ENCODE measurements around the gene UNC13D.

Gene UNC13D

DNA sequence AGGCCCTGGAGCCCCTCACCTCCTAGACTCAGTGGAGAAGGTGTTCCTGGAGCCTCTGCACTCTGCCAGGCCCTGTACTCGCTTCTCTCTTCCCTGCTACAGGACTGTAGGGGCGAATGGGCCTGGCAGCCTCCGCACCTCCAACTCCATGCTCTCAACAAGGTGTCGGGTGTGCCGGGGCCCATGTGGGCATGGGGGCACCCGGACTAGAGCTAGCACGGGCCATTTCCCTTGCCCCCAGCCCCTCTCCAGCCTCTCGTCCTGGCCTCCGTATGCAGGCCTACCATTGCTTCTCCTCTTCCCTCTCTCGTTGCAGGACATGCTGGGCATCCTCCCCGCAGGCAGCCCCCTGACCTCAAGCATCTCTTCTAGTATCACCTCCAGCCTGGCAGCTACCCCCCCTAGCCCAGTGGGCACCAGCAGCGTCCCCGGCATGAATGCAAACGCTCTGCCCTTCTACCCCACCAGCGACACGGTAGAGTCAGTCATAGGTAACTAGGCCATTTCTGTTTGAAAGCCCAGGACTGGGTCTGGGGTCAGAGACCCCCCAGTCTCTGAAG, 25.8 kb downstream of the UNC13D start:
- no peak overlapping the region for H3K27ac ChIP-seq
- TF ChIP-seq, protein P1, sequence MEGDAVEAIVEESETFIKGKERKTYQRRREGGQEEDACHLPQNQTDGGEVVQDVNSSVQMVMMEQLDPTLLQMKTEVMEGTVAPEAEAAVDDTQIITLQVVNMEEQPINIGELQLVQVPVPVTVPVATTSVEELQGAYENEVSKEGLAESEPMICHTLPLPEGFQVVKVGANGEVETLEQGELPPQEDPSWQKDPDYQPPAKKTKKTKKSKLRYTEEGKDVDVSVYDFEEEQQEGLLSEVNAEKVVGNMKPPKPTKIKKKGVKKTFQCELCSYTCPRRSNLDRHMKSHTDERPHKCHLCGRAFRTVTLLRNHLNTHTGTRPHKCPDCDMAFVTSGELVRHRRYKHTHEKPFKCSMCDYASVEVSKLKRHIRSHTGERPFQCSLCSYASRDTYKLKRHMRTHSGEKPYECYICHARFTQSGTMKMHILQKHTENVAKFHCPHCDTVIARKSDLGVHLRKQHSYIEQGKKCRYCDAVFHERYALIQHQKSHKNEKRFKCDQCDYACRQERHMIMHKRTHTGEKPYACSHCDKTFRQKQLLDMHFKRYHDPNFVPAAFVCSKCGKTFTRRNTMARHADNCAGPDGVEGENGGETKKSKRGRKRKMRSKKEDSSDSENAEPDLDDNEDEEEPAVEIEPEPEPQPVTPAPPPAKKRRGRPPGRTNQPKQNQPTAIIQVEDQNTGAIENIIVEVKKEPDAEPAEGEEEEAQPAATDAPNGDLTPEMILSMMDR (IDR thresholded peaks at IDR 0.05; ENCODE audit: low read depth, low read length) = no peak
- peaks cover 95% of the 10 kb centered on the region for H3K36me3 ChIP-seq
- no peaks in the 10 kb centered on the region for H3K27me3 ChIP-seq (ENCODE audit: insufficient read depth, low read depth, severe bottlenecking)
- peak; percentile 8 for DNase-seq
- no peaks in the 10 kb centered on the region for H3K9me3 ChIP-seq (ENCODE audit: severe bottlenecking)
- H3K4me3 ChIP-seq (ENCODE audit: low read depth, low read length) = no peak overlapping the region

DNA sequence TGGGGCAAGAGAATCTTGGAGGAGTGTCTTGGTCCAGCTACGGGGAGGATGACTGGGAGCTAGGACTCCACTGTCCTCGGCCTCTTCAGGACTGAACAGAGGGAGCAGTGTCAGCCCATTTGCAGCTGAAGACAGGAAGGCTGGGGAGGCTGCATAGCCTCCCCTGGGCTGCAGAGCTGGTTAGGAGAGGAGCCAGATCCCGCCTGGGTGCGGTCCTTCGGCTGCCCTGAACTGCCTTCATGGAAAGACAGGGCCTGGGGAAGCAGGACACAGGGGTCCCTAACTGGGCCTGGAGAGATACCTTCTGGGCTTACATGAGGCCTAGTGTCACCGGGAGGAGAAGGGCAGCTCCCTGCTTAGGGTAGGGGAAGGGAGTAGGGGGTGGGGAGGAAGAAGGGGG, 26.6 kb downstream of the UNC13D start:
- no peak for DNase-seq
- Histone ChIP-seq H3K36me3 (peaks cover 95% of the 10 kb centered on the region), H3K27ac (no peak overlapping the region), H3K4me3 (ENCODE audit: low read depth, low read length) (no peak overlapping the region), H3K9me3 (ENCODE audit: severe bottlenecking) (no peaks in the 10 kb centered on the region), H3K27me3 (ENCODE audit: insufficient read depth, low read depth, severe bottlenecking) (no peaks in the 10 kb centered on the region)
- TF ChIP-seq, protein P1 (IDR thresholded peaks at IDR 0.05; ENCODE audit: low read depth, low read length) = no peak

DNA sequence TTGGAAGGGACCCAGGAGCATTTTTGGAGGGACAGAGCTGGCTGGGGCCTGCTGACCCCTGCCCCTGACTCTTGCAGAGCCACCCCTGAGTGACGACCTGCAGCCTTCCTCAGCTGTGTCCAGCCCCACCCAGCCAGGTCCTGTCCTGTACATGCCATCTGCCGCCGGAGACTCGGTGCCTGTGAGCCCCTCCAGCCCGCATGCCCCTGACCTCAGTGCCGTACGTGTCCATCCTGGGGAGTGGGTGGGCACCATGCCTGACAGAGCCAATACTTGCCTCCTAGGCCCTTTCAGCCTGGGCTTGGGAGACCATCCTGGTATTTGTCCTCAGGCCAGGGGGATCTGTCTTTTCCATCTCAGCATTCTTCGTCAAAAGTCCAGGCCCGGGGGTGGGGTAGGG, 27.5 kb downstream of the UNC13D start:
- H3K27ac ChIP-seq = no peak overlapping the region
- peaks cover 95% of the 10 kb centered on the region for H3K36me3 ChIP-seq
- no peaks in the 10 kb centered on the region for H3K27me3 ChIP-seq (ENCODE audit: insufficient read depth, low read depth, severe bottlenecking)
- no peaks in the 10 kb centered on the region for H3K9me3 ChIP-seq (ENCODE audit: severe bottlenecking)
- H3K4me3 ChIP-seq (ENCODE audit: low read depth, low read length) = no peak overlapping the region
- DNase-seq = peak; percentile 12
- TF ChIP-seq, protein P1 (IDR thresholded peaks at IDR 0.05; ENCODE audit: low read depth, low read length) = no peak

DNA sequence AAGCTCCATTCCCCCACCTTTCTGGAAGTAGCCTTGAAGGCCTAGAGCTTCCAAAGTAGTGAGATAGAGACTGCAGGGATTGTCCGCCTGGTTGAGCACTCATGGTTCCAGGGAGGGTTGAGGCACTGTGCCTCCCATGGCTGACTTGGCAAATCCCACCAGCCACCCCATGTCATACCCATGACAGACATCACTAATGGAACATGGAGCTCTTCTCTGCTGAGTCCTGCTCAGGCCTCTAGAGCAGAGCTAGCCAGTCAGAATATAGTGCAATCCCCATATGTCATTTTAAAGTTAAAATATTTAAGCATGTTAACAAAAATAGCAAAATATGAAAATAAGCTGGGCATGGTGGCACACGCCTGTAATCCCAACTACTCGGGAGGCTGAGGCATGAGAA, 28.8 kb downstream of the UNC13D start:
- Histone ChIP-seq H3K4me3 (ENCODE audit: low read depth, low read length) (no peak overlapping the region), H3K27ac (no peak overlapping the region), H3K9me3 (ENCODE audit: severe bottlenecking) (no peaks in the 10 kb centered on the region), H3K36me3 (peaks cover 95% of the 10 kb centered on the region), H3K27me3 (ENCODE audit: insufficient read depth, low read depth, severe bottlenecking) (no peaks in the 10 kb centered on the region)
- DNase-seq = no peak
- TF ChIP-seq, protein P1 (IDR thresholded peaks at IDR 0.05; ENCODE audit: low read depth, low read length) = no peak

DNA sequence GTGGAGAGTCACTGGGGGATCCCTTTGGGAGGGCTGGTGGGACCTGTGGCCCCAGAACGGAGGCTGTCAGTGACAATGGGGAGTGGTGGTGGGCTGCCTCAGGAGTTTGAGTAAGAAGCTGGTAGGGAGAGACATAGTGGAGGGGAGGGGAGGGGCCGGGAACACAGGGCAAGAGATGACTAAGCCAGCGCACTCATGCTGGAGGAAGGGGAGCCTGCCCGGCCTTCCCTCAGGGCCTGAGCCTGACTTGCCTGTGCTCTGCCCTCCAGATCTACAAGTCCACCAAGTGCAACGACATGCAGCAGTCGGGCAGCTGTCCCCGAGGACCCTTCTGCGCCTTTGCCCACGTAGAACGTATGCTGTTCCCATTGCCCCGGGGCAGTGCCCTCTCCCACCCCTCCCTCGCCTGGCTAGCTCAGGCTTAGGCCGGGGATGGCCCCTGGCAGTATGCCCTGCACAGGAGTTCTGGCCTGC, 29.3 kb downstream of the UNC13D start:
- H3K27ac ChIP-seq = no peak overlapping the region

More for the DNA sequence above, 29.3 kb downstream of the UNC13D start:
- TF ChIP-seq, protein P1 (IDR thresholded peaks at IDR 0.05; ENCODE audit: low read depth, low read length) = no peak
- no peak for DNase-seq
- Histone ChIP-seq H3K36me3 (peaks cover 95% of the 10 kb centered on the region), H3K4me3 (ENCODE audit: low read depth, low read length) (no peak overlapping the region), H3K9me3 (ENCODE audit: severe bottlenecking) (no peaks in the 10 kb centered on the region), H3K27me3 (ENCODE audit: insufficient read depth, low read depth, severe bottlenecking) (no peaks in the 10 kb centered on the region)

Measured in WERI-Rb-1 (cell line).